GM19240 (cell line): ENCODE results near the gene UBALD2.

ENCODE experiments used
- DNase-seq: peaks from one replicate; pipeline ENCODE4 v3.0.0; 2011; ENCODE audit warnings: low spot score; ENCODE audit not compliant: insufficient read length

Gene UBALD2

DNA sequence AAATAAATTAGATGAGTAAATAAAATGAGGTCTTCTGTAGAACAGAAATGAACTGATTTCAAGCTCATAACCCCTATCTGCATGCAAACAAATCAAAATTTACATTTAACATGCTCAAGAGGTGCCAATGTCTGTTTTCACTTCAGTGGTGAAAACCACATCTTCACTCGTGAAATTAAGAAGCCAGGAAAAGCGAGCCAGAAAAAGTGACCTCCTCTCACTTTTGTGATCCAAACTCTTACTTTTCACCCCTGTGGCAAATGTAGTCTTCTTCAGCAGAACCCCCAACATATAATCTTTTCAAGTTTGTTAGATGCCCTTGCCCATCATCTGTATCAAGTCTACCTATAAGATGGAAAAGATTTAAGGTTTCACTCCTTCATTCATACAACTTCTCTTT lies 52.4 kb downstream of the UBALD2 start:
- no peak for DNase-seq

DNA sequence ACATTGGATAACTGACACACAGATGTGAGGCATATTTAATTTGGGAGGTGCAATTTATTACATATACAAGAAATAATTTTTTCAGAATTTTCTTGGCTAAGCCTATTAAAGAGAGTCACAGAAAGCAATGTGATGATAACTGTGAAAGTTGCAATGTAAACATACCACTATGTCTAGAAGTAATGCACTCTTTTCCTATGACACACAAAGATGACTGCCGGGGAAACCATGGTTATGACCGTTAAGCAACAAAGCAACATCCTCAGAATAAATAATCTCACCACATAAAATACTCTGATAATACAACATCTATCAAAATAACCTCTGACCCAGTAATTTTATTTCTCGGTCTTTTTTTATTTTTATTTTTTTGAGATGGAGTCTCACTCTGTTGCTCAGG lies 53.4 kb downstream of the UBALD2 start:
- no peak for DNase-seq
